Mucosa of stomach (tissue), 1 donor: Measurements from ENCODE around the gene CTCFL.

ENCODE experiments used
- H3K27me3 ChIP-seq: one replicate; pipeline ENCODE4 v1.7.0; 2013; ENCODE audit warnings: mild to moderate bottlenecking, low read length; ENCODE audit not compliant: control insufficient read depth, insufficient read depth
- H3K36me3 ChIP-seq: one replicate; pipeline ENCODE4 v1.7.0; 2013; ENCODE audit warnings: low read length; ENCODE audit not compliant: control insufficient read depth, insufficient read depth
- H3K4me1 ChIP-seq: one replicate; pipeline ENCODE4 v1.7.0; 2013; ENCODE audit warnings: mild to moderate bottlenecking, low read length; ENCODE audit not compliant: control insufficient read depth, insufficient read depth
- H3K4me3 ChIP-seq: one replicate; pipeline ENCODE4 v1.7.0; 2013; ENCODE audit warnings: low read length
- H3K9ac ChIP-seq: one replicate; pipeline ENCODE4 v1.7.0; 2013; ENCODE audit warnings: mild to moderate bottlenecking, low read length, moderate library complexity
- H3K9me3 ChIP-seq: one replicate; pipeline ENCODE4 v1.7.0; 2013; ENCODE audit warnings: mild to moderate bottlenecking, low read length, moderate library complexity; ENCODE audit not compliant: control insufficient read depth
- donor health status: Pancreatic carcinoma.

CTCFL gene

DNA sequence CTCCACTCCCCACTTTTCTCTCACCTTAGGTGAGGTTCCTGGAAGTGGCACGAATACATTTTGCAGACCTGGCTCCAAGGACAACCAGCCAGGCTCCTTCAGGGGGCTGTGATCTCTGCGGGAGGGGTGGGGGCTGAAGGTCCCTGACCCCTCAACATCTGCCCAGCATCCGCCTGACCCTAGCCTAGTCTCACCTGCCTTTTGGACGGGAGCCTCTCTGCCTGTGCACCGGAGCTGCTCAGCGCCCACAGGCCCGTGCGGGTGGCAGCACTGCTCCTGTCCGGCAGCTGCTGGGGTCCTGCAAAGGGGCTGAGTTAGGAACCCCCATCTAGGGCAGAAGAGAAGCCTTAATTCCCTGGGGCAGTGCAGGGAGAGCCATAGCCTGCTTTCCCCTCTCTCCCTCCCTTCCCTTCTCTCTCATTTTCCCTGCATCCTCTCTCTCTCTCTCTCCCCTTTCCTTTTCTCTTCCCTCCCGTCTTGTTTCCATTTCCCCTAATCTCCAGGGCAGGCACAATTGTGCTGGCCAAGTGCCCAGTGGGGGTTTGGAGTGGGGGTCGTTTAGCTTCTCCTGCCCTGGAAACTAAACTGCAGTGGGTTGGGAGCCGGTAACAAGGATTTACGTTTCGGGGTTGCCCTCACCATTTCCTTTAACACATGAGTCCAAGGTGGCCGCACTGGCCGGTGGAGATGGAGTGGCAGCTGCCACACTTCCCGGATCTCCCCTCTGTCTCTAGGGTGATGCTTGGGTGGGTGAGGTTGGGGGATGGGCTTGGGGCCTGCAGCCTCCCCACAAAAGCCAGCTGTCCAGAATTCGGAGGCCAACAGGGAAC lies 54.1 kb downstream of the CTCFL start:
- peaks cover 11% of the 10 kb centered on the region for H3K27me3 ChIP-seq
- H3K36me3 ChIP-seq: no peaks in the 10 kb centered on the region
- no peaks in the 10 kb centered on the region for H3K4me1 ChIP-seq
- H3K4me3 ChIP-seq: no peak overlapping the region
- no peak overlapping the region for H3K9ac ChIP-seq
- no peaks in the 10 kb centered on the region for H3K9me3 ChIP-seq

- H3K9me3 ChIP-seq: no peaks in the 10 kb centered on the region
- H3K9ac ChIP-seq: no peak overlapping the region
- H3K4me1 ChIP-seq: no peaks in the 10 kb centered on the region
- H3K4me3 ChIP-seq: no peak overlapping the region
- no peaks in the 10 kb centered on the region for H3K36me3 ChIP-seq
- H3K27me3 ChIP-seq: peaks cover 11% of the 10 kb centered on the region
Measured at GRCh38 chr20:57470212-57470522, 54.8 kb downstream of the CTCFL start.

- H3K27me3 ChIP-seq: peaks cover 11% of the 10 kb centered on the region
- H3K9me3 ChIP-seq: no peaks in the 10 kb centered on the region
- H3K9ac ChIP-seq: no peak overlapping the region
- H3K36me3 ChIP-seq: no peaks in the 10 kb centered on the region
- no peaks in the 10 kb centered on the region for H3K4me1 ChIP-seq
- no peak overlapping the region for H3K4me3 ChIP-seq
Measured at GRCh38 chr20:57469418-57470211, 55.3 kb downstream of the CTCFL start.

DNA sequence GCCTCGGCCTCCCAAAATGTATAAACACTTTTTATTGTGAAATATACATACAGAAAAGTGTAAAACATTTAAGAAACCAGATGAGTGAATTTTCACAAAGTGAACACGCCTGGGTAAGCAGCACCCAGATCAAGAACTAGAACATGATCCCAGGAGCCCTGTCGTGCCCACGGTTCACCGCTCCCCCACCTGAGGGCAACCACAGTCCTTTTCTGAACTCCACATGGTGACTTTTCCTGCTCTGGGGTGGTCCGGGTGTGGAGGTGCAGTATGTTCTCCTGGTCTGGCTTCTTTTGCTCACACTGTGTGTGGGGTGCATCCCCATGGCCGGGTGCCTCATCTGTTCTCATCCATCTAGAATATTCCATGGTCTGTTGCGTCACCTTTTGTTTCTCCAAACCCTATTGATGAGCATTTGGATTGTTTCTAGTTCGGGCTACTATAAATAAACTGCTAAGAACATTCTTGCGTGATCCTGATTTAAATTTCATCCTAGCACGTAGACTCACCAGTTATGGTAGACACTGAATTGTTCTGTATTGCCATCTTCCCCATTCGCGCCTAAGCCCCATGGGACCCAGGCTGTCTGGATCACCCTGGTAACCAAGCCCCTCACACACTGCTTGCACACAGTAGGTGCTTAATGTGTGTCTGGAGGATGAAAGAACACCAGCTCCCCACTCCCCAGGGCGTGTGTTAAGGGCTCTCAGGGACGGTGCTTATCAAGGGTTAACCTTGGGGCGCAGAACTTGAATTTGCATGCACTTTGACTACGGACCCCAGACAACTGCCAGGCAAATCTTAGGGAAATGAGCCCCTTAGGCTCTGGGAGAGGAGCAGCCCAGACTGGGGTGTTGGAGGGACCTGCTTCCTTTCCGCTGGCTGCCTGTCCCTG lies 56.2 kb downstream of the CTCFL start:
- H3K9ac ChIP-seq: no peak overlapping the region
- no peaks in the 10 kb centered on the region for H3K4me1 ChIP-seq
- peaks cover 11% of the 10 kb centered on the region for H3K27me3 ChIP-seq
- H3K36me3 ChIP-seq: no peaks in the 10 kb centered on the region
- H3K9me3 ChIP-seq: no peaks in the 10 kb centered on the region
- no peak overlapping the region for H3K4me3 ChIP-seq

GRCh38 chr20:57467742-57468141 lies 57.2 kb downstream of the CTCFL start:
- peaks cover 11% of the 10 kb centered on the region for H3K27me3 ChIP-seq
- H3K9ac ChIP-seq: no peak overlapping the region
- no peaks in the 10 kb centered on the region for H3K36me3 ChIP-seq
- H3K4me1 ChIP-seq: no peaks in the 10 kb centered on the region
- no peaks in the 10 kb centered on the region for H3K9me3 ChIP-seq
- H3K4me3 ChIP-seq: no peak overlapping the region

GRCh38 chr20:57465943-57466342 lies 59.0 kb downstream of the CTCFL start:
- Histone ChIP-seq H3K4me1 (no peaks in the 10 kb centered on the region), H3K27me3 (peaks cover 11% of the 10 kb centered on the region), H3K9me3 (no peaks in the 10 kb centered on the region), H3K36me3 (no peaks in the 10 kb centered on the region), H3K4me3 (no peak overlapping the region), H3K9ac (no peak overlapping the region)

GRCh38 chr20:57465486-57465885 lies 59.5 kb downstream of the CTCFL start:
- H3K9ac ChIP-seq: no peak overlapping the region
- H3K36me3 ChIP-seq: no peaks in the 10 kb centered on the region
- H3K4me1 ChIP-seq: no peaks in the 10 kb centered on the region
- peaks cover 11% of the 10 kb centered on the region for H3K27me3 ChIP-seq
- H3K4me3 ChIP-seq: no peak overlapping the region
- no peaks in the 10 kb centered on the region for H3K9me3 ChIP-seq

DNA sequence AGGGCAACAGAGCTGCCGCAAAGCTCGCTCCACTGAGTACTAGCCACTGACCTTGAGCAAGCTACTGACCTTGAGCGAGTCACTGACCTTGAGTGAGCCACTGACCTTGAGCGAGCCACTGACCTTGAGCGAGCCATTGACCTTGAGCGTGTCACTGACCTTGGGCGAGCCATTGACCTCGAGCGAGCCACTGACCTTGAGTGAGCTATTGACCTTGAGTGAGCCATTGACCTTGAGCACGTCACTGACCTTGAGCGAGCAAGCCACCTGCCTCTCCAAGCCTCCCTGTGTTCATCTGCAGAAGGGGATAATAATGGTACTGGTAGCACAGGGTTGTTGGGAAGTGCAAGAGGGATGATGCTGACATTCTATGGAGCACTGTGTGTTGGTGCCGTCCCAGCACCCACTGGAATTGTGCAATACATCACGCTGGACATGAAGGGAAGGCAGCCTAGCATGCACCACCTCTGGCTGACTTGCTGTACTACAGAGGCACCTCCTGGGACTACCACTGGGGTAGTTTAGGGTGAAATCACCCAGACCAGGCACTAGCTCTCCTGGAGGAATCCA lies 60.2 kb downstream of the CTCFL start:
- Histone ChIP-seq H3K4me3 (no peak overlapping the region), H3K27me3 (peaks cover 8% of the 10 kb centered on the region), H3K9me3 (no peaks in the 10 kb centered on the region), H3K4me1 (no peaks in the 10 kb centered on the region), H3K9ac (no peak overlapping the region), H3K36me3 (no peaks in the 10 kb centered on the region)

DNA sequence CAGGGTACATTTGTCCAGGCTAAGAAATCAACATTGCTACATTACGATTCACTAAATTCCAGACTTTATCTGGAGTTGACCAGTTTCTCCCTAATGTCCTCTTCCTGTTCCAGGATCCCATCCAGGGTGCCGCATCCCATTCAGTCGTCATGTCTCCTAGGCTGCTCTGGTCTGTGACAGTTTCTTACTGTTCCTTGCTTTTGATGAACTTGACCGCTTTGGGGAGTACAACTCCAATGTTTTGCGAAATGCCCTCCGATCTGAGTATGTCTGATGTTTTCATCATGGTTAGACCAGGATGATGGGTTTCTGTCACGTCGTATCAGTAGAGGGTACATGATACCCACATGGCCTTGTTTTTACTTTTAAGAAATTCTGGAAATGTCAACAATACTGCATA lies 62.2 kb downstream of the CTCFL start:
- Histone ChIP-seq H3K4me3 (no peak overlapping the region), H3K4me1 (no peaks in the 10 kb centered on the region), H3K9ac (no peak overlapping the region), H3K27me3 (peaks cover 3% of the 10 kb centered on the region), H3K36me3 (no peaks in the 10 kb centered on the region), H3K9me3 (no peaks in the 10 kb centered on the region)

- H3K9ac ChIP-seq: no peak overlapping the region
- H3K9me3 ChIP-seq: no peaks in the 10 kb centered on the region
- no peak overlapping the region for H3K4me3 ChIP-seq
- H3K27me3 ChIP-seq: peaks cover 3% of the 10 kb centered on the region
- no peaks in the 10 kb centered on the region for H3K36me3 ChIP-seq
- no peaks in the 10 kb centered on the region for H3K4me1 ChIP-seq
Measured at GRCh38 chr20:57461726-57462125, 63.2 kb downstream of the CTCFL start.

DNA sequence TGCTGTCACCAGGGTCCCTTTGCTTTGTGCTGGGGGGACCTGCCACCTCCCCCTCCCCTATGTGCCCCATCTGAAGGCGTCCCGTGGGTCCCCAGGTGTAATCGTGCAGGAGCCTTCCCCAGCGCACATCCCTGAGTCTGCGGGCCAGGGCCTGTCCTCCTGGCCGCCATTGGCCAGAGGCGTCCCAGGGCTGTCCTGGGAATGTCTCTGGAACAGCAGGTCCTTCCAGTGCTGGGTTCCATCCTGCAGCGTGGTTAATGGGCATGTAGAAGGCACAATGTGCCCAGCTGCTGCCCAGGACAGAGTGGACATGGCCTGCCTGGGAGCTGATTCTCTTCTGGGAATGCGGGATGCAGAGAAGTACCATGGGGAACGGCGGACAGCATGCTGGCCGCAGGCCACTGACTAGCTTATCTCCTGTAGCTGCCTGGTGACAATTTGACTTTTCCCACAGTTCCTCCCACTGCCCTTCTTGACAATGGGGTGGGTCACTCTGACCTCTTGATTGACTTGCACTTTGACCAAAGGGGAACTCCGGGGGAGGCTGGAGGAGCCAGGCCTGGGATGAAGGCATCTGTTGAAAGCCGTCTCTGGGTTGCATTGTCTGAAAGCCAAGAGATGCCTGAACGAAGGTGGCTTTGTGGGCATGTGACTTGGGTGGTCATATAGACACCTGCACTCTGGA lies 64.0 kb downstream of the CTCFL start:
- H3K9me3 ChIP-seq: no peaks in the 10 kb centered on the region
- no peaks in the 10 kb centered on the region for H3K4me1 ChIP-seq
- H3K9ac ChIP-seq: no peak overlapping the region
- H3K27me3 ChIP-seq: peaks cover 3% of the 10 kb centered on the region
- no peak overlapping the region for H3K4me3 ChIP-seq
- no peaks in the 10 kb centered on the region for H3K36me3 ChIP-seq
